ENCODE results near the gene TIAM2. TPM values are rescaled to one million over a fixed set of nuclear protein-coding genes. Genes with fewer than 3 reads are reported as not detected.

The TIAM2 gene
- total RNA-seq, 1 donor from 2014 or later = 21.1 TPM

DNA sequence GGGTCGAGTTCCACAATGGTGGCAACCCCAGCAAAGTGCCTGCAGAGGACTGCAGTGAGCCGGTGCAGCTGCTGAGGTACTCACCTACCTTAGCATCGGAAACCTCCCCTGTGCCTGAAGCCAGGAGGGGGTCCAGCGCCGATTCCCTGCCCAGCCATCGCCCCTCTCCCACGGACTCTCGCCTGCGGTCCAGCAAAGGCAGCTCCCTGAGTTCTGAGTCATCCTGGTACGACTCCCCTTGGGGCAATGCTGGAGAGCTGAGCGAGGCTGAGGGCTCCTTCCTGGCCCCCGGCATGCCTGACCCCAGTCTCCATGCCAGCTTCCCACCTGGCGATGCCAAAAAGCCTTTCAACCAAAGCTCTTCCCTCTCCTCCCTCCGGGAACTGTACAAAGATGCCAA lies 134.6 kb downstream of the TIAM2 start:
- H3K27me3 Mint-ChIP-seq (ENCODE audit: unreplicated experiment) = peaks cover 2% of the 10 kb centered on the region
- TF ChIP-seq, protein P1, sequence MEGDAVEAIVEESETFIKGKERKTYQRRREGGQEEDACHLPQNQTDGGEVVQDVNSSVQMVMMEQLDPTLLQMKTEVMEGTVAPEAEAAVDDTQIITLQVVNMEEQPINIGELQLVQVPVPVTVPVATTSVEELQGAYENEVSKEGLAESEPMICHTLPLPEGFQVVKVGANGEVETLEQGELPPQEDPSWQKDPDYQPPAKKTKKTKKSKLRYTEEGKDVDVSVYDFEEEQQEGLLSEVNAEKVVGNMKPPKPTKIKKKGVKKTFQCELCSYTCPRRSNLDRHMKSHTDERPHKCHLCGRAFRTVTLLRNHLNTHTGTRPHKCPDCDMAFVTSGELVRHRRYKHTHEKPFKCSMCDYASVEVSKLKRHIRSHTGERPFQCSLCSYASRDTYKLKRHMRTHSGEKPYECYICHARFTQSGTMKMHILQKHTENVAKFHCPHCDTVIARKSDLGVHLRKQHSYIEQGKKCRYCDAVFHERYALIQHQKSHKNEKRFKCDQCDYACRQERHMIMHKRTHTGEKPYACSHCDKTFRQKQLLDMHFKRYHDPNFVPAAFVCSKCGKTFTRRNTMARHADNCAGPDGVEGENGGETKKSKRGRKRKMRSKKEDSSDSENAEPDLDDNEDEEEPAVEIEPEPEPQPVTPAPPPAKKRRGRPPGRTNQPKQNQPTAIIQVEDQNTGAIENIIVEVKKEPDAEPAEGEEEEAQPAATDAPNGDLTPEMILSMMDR (IDR thresholded peaks at IDR 0.05; ENCODE audit: unreplicated experiment) = no peak
- H3K4me1 Mint-ChIP-seq (ENCODE audit: unreplicated experiment) = peaks cover 3% of the 10 kb centered on the region
- DNase-seq (ENCODE audit: low spot score) = no peak
- no peaks in the 10 kb centered on the region for H3K9me3 Mint-ChIP-seq (ENCODE audit: unreplicated experiment)
- peaks cover 30% of the 10 kb centered on the region for H3K36me3 Mint-ChIP-seq (ENCODE audit: low read depth, unreplicated experiment)
- H3K27ac Mint-ChIP-seq (ENCODE audit: unreplicated experiment) = no peak overlapping the region
- no peak overlapping the region for H3K4me3 Mint-ChIP-seq (ENCODE audit: unreplicated experiment)

DNA sequence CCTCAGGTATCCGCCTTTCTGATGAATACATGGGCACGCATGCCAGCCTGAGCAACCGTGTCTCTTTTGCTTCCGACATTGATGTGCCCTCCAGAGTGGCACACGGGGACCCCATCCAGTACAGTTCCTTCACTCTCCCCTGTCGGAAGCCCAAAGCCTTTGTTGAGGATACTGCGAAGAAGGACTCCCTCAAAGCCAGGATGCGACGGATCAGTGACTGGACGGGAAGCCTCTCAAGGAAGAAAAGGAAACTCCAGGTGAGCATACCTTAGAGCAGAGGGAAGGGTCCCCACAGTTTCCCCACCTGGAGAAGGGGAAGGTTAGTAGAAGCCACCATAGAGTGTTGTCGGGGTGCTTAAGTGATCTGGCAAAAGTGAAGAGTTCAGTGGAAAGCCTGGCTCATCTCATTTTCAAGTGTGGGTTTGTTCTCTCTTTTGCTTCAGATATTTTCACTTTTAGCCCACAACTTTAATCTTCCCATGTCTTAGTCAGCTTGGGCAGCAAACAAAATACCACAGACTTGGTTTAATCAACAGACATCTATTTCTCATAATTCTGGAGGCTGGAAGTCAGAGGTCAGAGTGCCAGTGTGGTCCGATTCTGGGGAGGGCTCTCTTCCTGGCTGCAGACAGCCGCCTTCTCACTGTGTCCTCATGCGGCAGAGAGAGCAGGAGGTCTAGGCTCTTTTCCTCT lies 135.2 kb downstream of the TIAM2 start:
- peaks cover 3% of the 10 kb centered on the region for H3K4me1 Mint-ChIP-seq (ENCODE audit: unreplicated experiment)
- TF ChIP-seq, protein P1 (IDR thresholded peaks at IDR 0.05; ENCODE audit: unreplicated experiment) = no peak
- no peak overlapping the region for H3K27ac Mint-ChIP-seq (ENCODE audit: unreplicated experiment)
- peak overlapping the region; percentile 52 for H3K4me3 Mint-ChIP-seq (ENCODE audit: unreplicated experiment)
- DNase-seq (ENCODE audit: low spot score) = no peak
- peaks cover 30% of the 10 kb centered on the region for H3K36me3 Mint-ChIP-seq (ENCODE audit: low read depth, unreplicated experiment)
- H3K9me3 Mint-ChIP-seq (ENCODE audit: unreplicated experiment) = no peaks in the 10 kb centered on the region
- peaks cover 2% of the 10 kb centered on the region for H3K27me3 Mint-ChIP-seq (ENCODE audit: unreplicated experiment)

DNA sequence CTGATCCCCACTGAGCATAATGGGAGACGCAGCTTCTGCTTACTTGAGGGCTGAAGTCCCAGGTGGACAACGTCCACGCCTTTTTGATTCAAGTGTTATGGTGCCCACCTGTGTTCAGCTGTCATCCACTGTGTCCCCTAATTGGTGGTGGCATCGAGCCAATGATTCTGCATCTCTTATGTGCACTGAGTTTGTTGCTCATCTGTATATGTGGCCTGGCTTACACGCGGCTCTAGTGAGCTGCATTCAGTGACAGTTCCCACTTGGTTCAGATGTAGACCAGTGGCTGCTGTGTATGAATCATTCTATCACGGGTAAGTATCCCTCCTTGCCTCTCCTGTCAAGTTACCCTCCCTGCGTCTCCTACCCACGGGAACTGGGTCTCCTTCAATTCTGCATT lies 137.5 kb downstream of the TIAM2 start:
- peaks cover 37% of the 10 kb centered on the region for H3K36me3 Mint-ChIP-seq (ENCODE audit: low read depth, unreplicated experiment)
- no peak overlapping the region for H3K4me3 Mint-ChIP-seq (ENCODE audit: unreplicated experiment)
- TF ChIP-seq, protein P1 (IDR thresholded peaks at IDR 0.05; ENCODE audit: unreplicated experiment) = no peak
- no peaks in the 10 kb centered on the region for H3K9me3 Mint-ChIP-seq (ENCODE audit: unreplicated experiment)
- H3K4me1 Mint-ChIP-seq (ENCODE audit: unreplicated experiment) = peaks cover 10% of the 10 kb centered on the region
- H3K27ac Mint-ChIP-seq (ENCODE audit: unreplicated experiment) = no peak overlapping the region
- H3K27me3 Mint-ChIP-seq (ENCODE audit: unreplicated experiment) = peaks cover 2% of the 10 kb centered on the region
- no peak for DNase-seq (ENCODE audit: low spot score)

DNA sequence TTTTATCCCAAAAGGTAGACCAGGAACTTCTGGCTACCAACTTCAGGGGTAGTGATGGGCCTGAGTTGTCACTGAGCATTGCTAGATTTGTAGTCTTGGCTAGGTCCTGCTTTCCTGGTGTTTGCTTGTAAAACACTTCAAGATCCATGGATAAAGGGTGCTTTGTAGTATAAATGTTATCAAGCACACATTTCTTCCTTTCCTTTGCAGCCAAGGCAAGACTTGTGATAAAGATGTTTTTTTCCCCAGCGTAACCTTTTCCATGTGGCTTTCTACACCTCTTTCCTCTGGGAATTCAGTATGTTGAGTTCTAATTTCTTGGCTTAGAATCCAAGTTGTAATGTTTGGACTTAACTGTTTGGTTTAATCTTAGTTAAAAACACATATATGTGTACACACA lies 145.9 kb downstream of the TIAM2 start:
- no peak overlapping the region for H3K4me3 Mint-ChIP-seq (ENCODE audit: unreplicated experiment)
- peaks cover 36% of the 10 kb centered on the region for H3K4me1 Mint-ChIP-seq (ENCODE audit: unreplicated experiment)
- H3K36me3 Mint-ChIP-seq (ENCODE audit: low read depth, unreplicated experiment) = peaks cover 28% of the 10 kb centered on the region
- H3K9me3 Mint-ChIP-seq (ENCODE audit: unreplicated experiment) = no peaks in the 10 kb centered on the region
- TF ChIP-seq, protein P1 (IDR thresholded peaks at IDR 0.05; ENCODE audit: unreplicated experiment) = no peak
- DNase-seq (ENCODE audit: low spot score) = no peak
- no peak overlapping the region for H3K27ac Mint-ChIP-seq (ENCODE audit: unreplicated experiment)
- H3K27me3 Mint-ChIP-seq (ENCODE audit: unreplicated experiment) = no peaks in the 10 kb centered on the region

DNA sequence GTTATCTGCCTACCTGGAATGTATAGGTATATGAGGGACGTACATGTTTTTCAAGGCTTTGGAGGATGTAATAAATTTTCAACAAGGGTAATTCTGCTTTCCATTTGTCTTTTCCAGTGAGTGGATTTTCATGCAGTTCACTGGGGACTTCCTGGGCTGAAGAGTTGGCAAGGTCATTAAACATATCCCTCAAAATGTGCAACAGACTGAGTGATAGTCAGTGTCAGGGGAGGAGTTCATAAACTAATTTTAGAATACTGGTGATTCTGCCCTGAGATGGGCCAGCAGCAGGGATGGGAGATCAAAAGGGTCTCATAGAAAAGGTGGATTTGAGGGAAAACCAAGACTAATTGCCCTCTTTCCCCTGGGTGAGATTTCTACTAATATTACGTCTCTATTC lies 146.4 kb downstream of the TIAM2 start:
- no peak for DNase-seq (ENCODE audit: low spot score)
- Mint-ChIP-seq H3K4me1 (ENCODE audit: unreplicated experiment) (peaks cover 36% of the 10 kb centered on the region), H3K36me3 (ENCODE audit: low read depth, unreplicated experiment) (peaks cover 28% of the 10 kb centered on the region), H3K27ac (ENCODE audit: unreplicated experiment) (peak overlapping the region; percentile 4), H3K27me3 (ENCODE audit: unreplicated experiment) (no peaks in the 10 kb centered on the region), H3K9me3 (ENCODE audit: unreplicated experiment) (no peaks in the 10 kb centered on the region), H3K4me3 (ENCODE audit: unreplicated experiment) (no peak overlapping the region)
- TF ChIP-seq, protein P1 (IDR thresholded peaks at IDR 0.05; ENCODE audit: unreplicated experiment) = no peak

All from endothelial cell (in vitro differentiated cells).